MM.1S (cell line): ENCODE measurements around the gene ALKBH5.

Experiments used
- EZH2 ChIP-seq: fragments of 300-600 bp; sonication (generic); optimal IDR thresholded peaks from 2 replicates; pipeline ENCODE3; 2017; ENCODE audit warnings: low read depth, mild to moderate bottlenecking, antibody characterized with exemption, low read length, mixed read lengths
- EZH2phosphoT487 ChIP-seq: fragments of 300-600 bp; sonication (generic); IDR thresholded peaks from 2 replicates; pipeline ENCODE4 v1.6.1; 2018; ENCODE audit warnings: antibody characterized with exemption, low read length
- TF ChIP-seq, protein P1 (sequence below): fragments of 300-600 bp; sonication (generic); IDR thresholded peaks from 2 replicates; pipeline ENCODE4 v1.5.1; 2016; ENCODE audit warnings: antibody characterized with exemption, low read length, mixed read lengths

DNA sequence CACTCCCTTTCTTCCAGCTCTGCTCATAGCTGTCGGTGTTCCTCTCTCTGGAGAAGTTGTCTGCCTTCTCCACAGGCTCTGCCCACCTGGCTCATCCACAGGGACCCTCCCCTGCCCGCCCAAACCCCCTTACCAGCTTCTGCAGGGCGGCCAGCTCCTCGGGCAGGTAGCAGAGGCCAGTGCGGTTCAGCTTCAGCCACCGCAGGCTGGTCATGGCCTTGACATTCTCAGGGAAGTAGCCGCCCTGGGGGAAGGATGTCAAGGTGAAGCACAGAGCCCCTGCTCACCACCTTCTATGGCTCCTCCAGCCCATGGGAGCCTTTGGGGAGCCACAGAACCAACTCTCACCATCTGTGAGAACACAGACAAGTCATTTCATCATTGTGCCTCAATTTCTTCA lies 73.1 kb downstream of the ALKBH5 start:
- TF ChIP-seq, protein P1, sequence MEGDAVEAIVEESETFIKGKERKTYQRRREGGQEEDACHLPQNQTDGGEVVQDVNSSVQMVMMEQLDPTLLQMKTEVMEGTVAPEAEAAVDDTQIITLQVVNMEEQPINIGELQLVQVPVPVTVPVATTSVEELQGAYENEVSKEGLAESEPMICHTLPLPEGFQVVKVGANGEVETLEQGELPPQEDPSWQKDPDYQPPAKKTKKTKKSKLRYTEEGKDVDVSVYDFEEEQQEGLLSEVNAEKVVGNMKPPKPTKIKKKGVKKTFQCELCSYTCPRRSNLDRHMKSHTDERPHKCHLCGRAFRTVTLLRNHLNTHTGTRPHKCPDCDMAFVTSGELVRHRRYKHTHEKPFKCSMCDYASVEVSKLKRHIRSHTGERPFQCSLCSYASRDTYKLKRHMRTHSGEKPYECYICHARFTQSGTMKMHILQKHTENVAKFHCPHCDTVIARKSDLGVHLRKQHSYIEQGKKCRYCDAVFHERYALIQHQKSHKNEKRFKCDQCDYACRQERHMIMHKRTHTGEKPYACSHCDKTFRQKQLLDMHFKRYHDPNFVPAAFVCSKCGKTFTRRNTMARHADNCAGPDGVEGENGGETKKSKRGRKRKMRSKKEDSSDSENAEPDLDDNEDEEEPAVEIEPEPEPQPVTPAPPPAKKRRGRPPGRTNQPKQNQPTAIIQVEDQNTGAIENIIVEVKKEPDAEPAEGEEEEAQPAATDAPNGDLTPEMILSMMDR: no peak
- no peak for TF ChIP-seq EZH2
- TF ChIP-seq EZH2phosphoT487: no peak
